Thyroid gland (tissue), 4 donors: ENCODE measurements around the gene ZNF629. TPM values are rescaled to one million over a fixed set of nuclear protein-coding genes. Genes with fewer than 3 reads are reported as not detected.
A peak's percentile ranks its signal among the peaks of the same experiment; 100 is the strongest.

Experiments used
- DNase-seq, 2 donors: peaks; one replicate each; pipeline ENCODE4 v3.0.0-alpha.2; 2019
- H3K27ac ChIP-seq, 3 donors: fragments of 200-600 bp; sonication (generic); 1 replicate in 2 of 3; 2 replicates in 1 of 3; pipeline ENCODE4 v1.5.1; 2016 to 2019; ENCODE audit warnings: mild to moderate bottlenecking in 1 of 3, moderate library complexity in 1 of 3
- H3K27me3 ChIP-seq: fragments of 200-600 bp; sonication (generic); one replicate; pipeline ENCODE4 v1.5.1; 2019
- H3K36me3 ChIP-seq, 2 donors: fragments of 200-600 bp; sonication (generic); one replicate each; pipeline ENCODE4 v1.5.1; 2016 to 2019
- H3K4me1 ChIP-seq, 2 donors: fragments of 200-600 bp; sonication (generic); one replicate each; pipeline ENCODE4 v1.5.1; 2017 to 2019
- H3K4me3 ChIP-seq, 3 donors: fragments of 200-600 bp; sonication (generic); replicated peaks in 1 of 3; 1 replicate in 2 of 3; 2 replicates in 1 of 3; pipeline ENCODE4 v1.5.1; 2016; ENCODE audit warnings: mild to moderate bottlenecking in 1 of 3
- H3K9me3 ChIP-seq: fragments of 200-600 bp; sonication (generic); one replicate; pipeline ENCODE4 v1.5.1; 2017
- POLR2A ChIP-seq, 2 donors: fragments of 450-650 bp; IDR thresholded peaks; one replicate each; pipeline ENCODE4 v1.6.1; 2017; ENCODE audit warnings: antibody characterized with exemption in 2 of 2, mild to moderate bottlenecking in 2 of 2, moderate library complexity in 1 of 2
- WGBS, 2 donors: methylation state at CpG; one replicate each; pipeline ENCODE4 v1.1.5; 2017; 5-methylcytosine and 5-hydroxymethylcytosine counted together
- intact Hi-C: fragments of 100-400 bp; cut with DNase I; formaldehyde crosslinking; loops from one replicate; pipeline ENCODE4 v1.15.1; 2023
- total RNA-seq, 4 donors: library from RNA; depleted of rRNA; stranded (reverse); fragments of >200 nt; gene quantifications; one replicate each; pipeline ENCODE4 v1.2.3, GENCODE V29; 2016
- TF ChIP-seq, protein P1 (sequence below), 6 experiments: fragments of 200-600 bp in 3 of 6; fragments of 450-650 bp in 3 of 6; sonication (generic) in 3 of 6; IDR thresholded peaks; one replicate each; pipeline ENCODE4 v1.5.1; 2016 to 2019; ENCODE audit warnings: antibody characterized with exemption in 6 of 6, mild to moderate bottlenecking in 2 of 6, inconsistent platforms in 1 of 6, moderate library complexity in 1 of 6

The ZNF629 gene
- total RNA-seq = 10 to 100 TPM; 14.5 to 26.7 (median 19.0) TPM

DNA sequence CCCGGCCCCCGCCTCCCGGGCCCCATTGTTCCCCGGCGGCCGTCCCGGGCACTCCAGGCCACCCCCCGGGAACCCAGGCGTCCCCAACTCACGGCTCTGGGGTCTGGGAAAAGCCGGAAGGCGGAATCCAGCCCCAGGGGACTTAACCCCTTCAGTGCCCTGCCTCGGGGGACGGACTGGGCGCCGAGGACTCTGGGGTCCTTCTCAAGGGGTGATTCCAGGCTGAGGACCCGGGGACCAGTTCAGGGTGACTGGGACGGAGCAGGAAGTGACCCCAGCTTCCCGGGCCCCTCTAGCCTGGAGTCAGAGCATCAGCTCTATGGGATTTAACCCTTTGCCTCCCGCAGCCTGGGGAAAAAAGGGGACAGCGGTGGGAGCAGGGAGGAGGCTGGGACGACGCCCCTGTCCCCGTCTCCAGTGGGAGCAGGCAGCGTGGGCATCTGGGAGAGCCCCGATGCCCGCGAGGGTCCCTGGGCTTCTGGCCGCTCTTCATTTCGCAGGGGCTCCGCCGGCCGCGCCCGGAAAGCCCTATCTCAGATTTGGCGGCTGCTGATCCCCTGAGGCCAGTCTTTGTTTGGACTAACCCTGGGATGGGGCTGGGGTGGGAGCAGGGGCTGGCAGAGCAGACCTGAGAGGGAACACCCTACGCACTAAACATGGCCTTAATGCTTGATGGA, at the start of gene ZNF629:
ZNF629 (minus strand) TSS at position 270 of the 677 bp plus-strand sequence. CDS start 2,723 bp downstream, outside the sequence.
- Histone ChIP-seq H3K27ac (peak within 1 kb of the TSS; percentile 75 to 84 (median 80)), H3K9me3 (no peaks in the 10 kb centered on the region), H3K4me1 (peaks cover 12 to 13% of the 10 kb centered on the region in 2 donors), H3K36me3 (peaks cover 16 to 17% of the 10 kb centered on the region in 2 donors), H3K27me3 (no peaks in the 10 kb centered on the region), H3K4me3 (peak within 1 kb of the TSS; percentile 43 to 98 (median 82))
- TF ChIP-seq POLR2A (IDR thresholded peaks at IDR 0.05) = peak in 1 of 2 donors; percentile 18
- TF ChIP-seq, protein P1, sequence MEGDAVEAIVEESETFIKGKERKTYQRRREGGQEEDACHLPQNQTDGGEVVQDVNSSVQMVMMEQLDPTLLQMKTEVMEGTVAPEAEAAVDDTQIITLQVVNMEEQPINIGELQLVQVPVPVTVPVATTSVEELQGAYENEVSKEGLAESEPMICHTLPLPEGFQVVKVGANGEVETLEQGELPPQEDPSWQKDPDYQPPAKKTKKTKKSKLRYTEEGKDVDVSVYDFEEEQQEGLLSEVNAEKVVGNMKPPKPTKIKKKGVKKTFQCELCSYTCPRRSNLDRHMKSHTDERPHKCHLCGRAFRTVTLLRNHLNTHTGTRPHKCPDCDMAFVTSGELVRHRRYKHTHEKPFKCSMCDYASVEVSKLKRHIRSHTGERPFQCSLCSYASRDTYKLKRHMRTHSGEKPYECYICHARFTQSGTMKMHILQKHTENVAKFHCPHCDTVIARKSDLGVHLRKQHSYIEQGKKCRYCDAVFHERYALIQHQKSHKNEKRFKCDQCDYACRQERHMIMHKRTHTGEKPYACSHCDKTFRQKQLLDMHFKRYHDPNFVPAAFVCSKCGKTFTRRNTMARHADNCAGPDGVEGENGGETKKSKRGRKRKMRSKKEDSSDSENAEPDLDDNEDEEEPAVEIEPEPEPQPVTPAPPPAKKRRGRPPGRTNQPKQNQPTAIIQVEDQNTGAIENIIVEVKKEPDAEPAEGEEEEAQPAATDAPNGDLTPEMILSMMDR (IDR thresholded peaks at IDR 0.05) = no peak
- DNase-seq = peak; percentile 67 to 70
- 0 to 2% methylated on average over 3 to 15 of the region's 37 CpGs for WGBS, 2 donors
- intact Hi-C loops = no loop called here

DNA sequence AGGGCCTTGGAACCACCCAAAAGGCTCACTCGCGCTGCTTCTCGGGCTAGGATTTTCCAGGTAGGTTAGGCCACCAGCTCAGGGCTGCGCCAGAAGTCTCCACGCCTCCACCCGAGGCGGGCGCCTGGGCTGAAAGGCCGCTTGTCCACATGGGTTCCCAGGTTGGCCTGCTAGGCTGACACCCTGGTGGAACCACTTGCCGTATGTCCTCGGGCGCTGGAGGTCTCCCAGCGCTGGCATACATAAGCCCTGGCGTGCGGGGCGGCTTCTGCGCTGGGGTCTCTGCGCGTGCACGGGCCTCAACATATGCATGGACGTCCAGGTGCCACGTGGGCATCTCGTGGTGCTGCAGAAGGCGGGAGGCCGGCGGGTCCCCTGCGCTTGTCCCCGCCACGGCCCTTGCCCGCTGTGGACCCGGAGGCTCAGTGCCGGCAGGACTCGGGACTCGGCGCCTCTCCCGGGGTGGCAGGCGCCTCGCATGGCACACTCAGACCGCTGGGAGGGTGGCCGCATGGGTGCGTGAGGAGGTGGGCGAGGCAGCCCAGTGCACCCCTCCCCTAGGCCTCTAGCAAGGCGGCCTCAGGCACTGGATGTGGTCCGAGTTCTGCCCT, 47.2 kb upstream of the ZNF629 start:
- no peak for DNase-seq
- intact Hi-C loops = no loop called here
- TF ChIP-seq, protein P1 (IDR thresholded peaks at IDR 0.05) = no peak
- no peak for TF ChIP-seq POLR2A (IDR thresholded peaks at IDR 0.05)
- no peaks in the 10 kb centered on the region for H3K27me3 ChIP-seq
- 95 to 97% methylated on average over 14 to 25 of the region's 44 CpGs for WGBS, 2 donors
- H3K9me3 ChIP-seq = no peaks in the 10 kb centered on the region
- peaks cover 2% of the 10 kb centered on the region in 2 donors for H3K4me1 ChIP-seq
- no peak overlapping the region for H3K27ac ChIP-seq
- H3K4me3 ChIP-seq = no peak overlapping the region
- no peaks in the 10 kb centered on the region for H3K36me3 ChIP-seq

DNA sequence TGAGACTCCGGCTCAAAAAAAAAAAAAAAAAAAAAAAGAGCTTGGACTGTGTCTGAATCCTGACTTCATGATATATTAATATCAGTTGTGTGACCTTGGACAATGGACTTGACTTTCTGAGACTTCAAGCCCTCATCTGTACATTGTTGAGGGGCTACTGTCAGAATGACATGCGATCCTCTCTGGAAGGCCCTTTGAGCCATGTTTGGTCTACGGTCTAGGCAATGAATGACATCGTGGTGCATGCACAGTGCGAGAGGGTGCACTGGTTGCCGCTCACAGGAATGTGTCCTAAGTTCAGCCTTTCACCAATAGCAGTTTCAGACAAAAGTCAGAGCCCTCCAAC, 43.0 kb upstream of the ZNF629 start:
- Histone ChIP-seq H3K27ac (no peak overlapping the region), H3K4me1 (no peaks in the 10 kb centered on the region), H3K4me3 (no peak overlapping the region), H3K36me3 (no peaks in the 10 kb centered on the region), H3K27me3 (no peaks in the 10 kb centered on the region), H3K9me3 (no peaks in the 10 kb centered on the region)
- 81 to 89% methylated on average over 6 of the region's 6 CpGs for WGBS, 2 donors
- DNase-seq = no peak
- no peak for TF ChIP-seq POLR2A (IDR thresholded peaks at IDR 0.05)
- TF ChIP-seq, protein P1 (IDR thresholded peaks at IDR 0.05) = no peak
- intact Hi-C loops = no loop called here

DNA sequence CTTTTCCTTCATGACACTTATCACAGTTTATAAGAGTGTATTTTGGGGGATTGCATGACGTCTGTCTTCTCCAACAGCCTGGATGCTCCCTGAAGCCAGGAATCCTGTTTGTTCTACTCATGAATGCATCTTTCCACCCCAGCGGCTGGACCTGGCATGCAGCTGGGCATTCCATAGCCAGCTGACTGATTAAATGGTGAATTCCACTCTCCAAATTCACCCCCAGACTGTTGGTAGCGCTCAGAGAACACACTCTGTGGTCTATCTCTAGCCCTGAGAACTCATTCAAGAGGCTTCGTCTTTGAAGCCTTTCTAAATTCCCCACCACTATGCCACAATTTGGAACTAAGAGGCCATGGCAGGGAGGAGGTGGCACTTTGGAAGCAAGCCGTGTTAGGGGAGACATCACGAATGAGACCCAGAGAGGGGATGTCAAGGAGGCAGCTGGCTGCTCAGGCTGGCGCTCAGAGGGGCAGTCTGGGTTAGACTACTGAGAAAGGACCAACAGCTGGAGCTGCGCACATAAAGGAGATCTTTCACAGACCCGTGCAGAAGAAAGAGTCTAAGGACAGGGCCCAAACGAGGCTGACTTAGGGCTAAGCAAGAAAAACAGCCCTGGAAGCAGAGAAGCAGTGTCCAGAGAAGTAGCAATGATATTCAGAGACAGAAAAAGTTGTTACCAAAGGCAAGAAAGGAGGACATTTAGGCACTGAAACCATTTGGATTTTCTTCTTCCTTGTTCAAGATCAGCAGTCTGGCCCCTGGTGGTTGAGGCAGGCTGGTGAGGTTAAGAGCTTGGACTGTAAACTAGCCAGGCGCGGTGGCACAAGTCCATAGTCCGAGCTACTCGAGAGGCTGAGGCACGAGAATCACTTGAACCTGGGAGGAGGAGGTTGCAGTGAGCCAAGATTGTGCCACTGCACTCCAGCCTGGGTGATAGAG, 42.4 kb upstream of the ZNF629 start:
- no peaks in the 10 kb centered on the region for H3K4me1 ChIP-seq
- peak; percentile 70 to 75 for DNase-seq
- TF ChIP-seq, protein P1 (IDR thresholded peaks at IDR 0.05) = peak in 3 of 6 experiments; percentile 12 to 24 (median 17)
- no peak for TF ChIP-seq POLR2A (IDR thresholded peaks at IDR 0.05)
- intact Hi-C loops = no loop called here
- 58 to 60% methylated on average over 15 of the region's 15 CpGs for WGBS, 2 donors
- no peaks in the 10 kb centered on the region for H3K9me3 ChIP-seq
- H3K4me3 ChIP-seq = no peak overlapping the region
- H3K36me3 ChIP-seq = no peaks in the 10 kb centered on the region
- no peaks in the 10 kb centered on the region for H3K27me3 ChIP-seq
- no peak overlapping the region for H3K27ac ChIP-seq
